DND-41 (cell line): Measurements from ENCODE around the gene MYBBP1A.

ENCODE experiments used
- EZH2 ChIP-seq: IDR thresholded peaks from 3 replicates; pipeline ENCODE4 v1.6.1; 2012; ENCODE audit warnings: borderline replicate concordance, low read depth, mild to moderate bottlenecking, moderate library complexity, low read length, inconsistent platforms; ENCODE audit not compliant: severe bottlenecking
- TF ChIP-seq, protein P1 (sequence below): IDR thresholded peaks from 2 replicates; pipeline ENCODE4 v1.5.1; 2012; ENCODE audit warnings: borderline replicate concordance, low read length, moderate library complexity, mild to moderate bottlenecking; ENCODE audit not compliant: poor library complexity, severe bottlenecking; ENCODE audit errors: extremely low read depth

DNA sequence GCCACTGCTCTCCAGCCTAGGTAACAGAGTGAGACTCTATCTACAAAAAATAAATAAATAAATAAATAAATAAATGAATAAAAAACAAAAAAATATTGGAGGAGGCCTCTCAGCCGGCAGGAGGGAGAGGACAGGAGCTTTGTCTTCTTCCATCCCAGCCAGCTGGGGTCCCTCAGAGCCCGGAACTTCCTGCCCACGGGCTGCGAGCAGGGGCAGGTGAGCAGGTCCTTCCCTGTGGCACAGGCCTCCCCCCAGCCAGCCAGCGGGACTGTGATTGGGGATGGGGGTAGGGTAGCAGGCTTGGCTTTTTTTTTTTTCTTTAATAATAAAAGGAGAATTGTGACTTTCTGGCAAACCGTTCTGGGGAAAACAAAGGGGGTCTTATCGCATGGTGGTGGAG is 39.2 kb upstream of the MYBBP1A start:
- TF ChIP-seq EZH2 = no peak
- TF ChIP-seq, protein P1, sequence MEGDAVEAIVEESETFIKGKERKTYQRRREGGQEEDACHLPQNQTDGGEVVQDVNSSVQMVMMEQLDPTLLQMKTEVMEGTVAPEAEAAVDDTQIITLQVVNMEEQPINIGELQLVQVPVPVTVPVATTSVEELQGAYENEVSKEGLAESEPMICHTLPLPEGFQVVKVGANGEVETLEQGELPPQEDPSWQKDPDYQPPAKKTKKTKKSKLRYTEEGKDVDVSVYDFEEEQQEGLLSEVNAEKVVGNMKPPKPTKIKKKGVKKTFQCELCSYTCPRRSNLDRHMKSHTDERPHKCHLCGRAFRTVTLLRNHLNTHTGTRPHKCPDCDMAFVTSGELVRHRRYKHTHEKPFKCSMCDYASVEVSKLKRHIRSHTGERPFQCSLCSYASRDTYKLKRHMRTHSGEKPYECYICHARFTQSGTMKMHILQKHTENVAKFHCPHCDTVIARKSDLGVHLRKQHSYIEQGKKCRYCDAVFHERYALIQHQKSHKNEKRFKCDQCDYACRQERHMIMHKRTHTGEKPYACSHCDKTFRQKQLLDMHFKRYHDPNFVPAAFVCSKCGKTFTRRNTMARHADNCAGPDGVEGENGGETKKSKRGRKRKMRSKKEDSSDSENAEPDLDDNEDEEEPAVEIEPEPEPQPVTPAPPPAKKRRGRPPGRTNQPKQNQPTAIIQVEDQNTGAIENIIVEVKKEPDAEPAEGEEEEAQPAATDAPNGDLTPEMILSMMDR = no peak
